ENCODE measurements around the gene LRRC49.

GRCh38 chr15:70963199-70963598 is 70.6 kb downstream of the LRRC49 start:
- TF ChIP-seq, protein P1, sequence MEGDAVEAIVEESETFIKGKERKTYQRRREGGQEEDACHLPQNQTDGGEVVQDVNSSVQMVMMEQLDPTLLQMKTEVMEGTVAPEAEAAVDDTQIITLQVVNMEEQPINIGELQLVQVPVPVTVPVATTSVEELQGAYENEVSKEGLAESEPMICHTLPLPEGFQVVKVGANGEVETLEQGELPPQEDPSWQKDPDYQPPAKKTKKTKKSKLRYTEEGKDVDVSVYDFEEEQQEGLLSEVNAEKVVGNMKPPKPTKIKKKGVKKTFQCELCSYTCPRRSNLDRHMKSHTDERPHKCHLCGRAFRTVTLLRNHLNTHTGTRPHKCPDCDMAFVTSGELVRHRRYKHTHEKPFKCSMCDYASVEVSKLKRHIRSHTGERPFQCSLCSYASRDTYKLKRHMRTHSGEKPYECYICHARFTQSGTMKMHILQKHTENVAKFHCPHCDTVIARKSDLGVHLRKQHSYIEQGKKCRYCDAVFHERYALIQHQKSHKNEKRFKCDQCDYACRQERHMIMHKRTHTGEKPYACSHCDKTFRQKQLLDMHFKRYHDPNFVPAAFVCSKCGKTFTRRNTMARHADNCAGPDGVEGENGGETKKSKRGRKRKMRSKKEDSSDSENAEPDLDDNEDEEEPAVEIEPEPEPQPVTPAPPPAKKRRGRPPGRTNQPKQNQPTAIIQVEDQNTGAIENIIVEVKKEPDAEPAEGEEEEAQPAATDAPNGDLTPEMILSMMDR (IDR thresholded peaks at IDR 0.05): no peak
- no peak for TF ChIP-seq POLR2A (IDR thresholded peaks at IDR 0.05; ENCODE audit: low read depth)
- TF ChIP-seq POLR2AphosphoS5 (IDR thresholded peaks at IDR 0.05): no peak
- TF ChIP-seq EP300 (IDR thresholded peaks at IDR 0.05): no peak

Data from esophagus muscularis mucosa (tissue), 4 donors.